Measurements from ENCODE around the gene DENND1C.
"Not testable (repeated sequence)": the region's sequence is repeated elsewhere in the genome, so short reads cannot be mapped to it uniquely, and the experiment has no call there.

DENND1C gene

DNA sequence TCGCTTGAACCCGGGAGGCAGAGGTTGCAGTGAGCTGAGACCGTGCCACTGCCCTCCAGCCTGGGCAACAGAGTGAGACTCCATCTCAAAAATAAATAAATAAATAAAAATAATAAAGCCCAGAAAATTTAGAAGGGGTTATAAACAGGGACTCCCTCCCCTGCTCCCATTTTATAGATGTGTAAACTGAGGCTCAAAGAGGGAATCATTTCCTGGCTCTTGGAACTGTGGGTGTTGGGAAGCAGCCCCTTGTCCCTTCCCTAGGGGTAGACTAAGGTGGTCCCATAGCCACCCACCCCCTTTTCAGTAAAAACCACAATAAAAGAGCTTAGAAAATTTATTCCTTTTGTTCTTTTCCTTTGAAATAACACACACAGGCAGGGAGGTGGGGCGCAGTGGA lies 41.8 kb downstream of the DENND1C start:
- H3K4me3 ChIP-seq = no peak overlapping the region
- DNase-seq (ENCODE audit: low spot score) = no peak
- TF ChIP-seq, protein P1, sequence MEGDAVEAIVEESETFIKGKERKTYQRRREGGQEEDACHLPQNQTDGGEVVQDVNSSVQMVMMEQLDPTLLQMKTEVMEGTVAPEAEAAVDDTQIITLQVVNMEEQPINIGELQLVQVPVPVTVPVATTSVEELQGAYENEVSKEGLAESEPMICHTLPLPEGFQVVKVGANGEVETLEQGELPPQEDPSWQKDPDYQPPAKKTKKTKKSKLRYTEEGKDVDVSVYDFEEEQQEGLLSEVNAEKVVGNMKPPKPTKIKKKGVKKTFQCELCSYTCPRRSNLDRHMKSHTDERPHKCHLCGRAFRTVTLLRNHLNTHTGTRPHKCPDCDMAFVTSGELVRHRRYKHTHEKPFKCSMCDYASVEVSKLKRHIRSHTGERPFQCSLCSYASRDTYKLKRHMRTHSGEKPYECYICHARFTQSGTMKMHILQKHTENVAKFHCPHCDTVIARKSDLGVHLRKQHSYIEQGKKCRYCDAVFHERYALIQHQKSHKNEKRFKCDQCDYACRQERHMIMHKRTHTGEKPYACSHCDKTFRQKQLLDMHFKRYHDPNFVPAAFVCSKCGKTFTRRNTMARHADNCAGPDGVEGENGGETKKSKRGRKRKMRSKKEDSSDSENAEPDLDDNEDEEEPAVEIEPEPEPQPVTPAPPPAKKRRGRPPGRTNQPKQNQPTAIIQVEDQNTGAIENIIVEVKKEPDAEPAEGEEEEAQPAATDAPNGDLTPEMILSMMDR (IDR thresholded peaks at IDR 0.05) = no peak
- H3K27ac ChIP-seq = no peak overlapping the region

DNA sequence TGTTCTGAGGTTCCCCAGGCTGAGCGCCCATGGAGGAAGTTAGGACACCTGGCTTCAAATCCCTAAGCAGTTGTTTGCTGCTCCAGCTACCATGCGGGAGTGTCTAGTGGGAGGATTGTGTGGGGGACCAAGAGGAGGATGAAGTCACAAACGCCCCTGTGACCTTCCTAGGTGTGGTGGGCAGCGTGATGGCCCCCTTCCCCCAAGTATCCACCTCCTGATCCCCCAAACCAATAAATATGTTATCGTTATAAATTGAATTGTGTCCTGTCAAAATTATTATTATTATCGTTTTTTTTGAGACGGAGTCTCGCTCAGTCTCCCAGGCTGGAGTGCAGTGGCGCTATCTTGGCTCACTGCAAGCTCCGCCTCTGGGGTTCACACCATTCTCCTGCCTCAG lies 47.9 kb downstream of the DENND1C start, which contains the start of gene SLC25A41:
TSS of gene SLC25A41 (minus strand) at position 101 of the 400 bp plus-strand sequence. CDS start at position 31, 70 bp downstream.
- H3K27ac ChIP-seq = no peak within 1 kb of the TSS
- TF ChIP-seq, protein P1 (IDR thresholded peaks at IDR 0.05) = no peak
- no peak for DNase-seq (ENCODE audit: low spot score)
- no peak within 1 kb of the TSS for H3K4me3 ChIP-seq

DNA sequence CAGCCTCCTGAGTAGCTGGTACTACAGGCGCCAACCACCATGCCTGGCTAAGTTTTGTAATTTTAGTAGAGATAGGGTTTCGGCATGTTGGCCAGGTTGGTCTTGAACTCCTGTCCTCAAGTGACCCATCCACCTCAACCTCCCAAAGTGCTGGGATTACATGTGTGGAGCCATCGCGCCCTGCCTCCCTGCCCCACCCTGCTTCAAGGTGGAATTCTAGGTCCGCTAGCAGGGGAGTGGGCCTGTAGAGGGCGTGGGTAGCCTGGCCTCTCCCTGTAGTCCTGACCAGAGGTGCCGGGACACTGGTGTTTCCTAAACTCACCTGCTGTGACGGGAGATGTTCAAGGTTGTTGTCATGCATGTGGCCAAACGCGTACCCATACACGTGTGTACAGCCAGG lies 48.4 kb downstream of the DENND1C start:
- Histone ChIP-seq H3K4me3 (no peak overlapping the region), H3K27ac (no peak overlapping the region)
- no peak for DNase-seq (ENCODE audit: low spot score)
- TF ChIP-seq, protein P1 (IDR thresholded peaks at IDR 0.05) = no peak

DNA sequence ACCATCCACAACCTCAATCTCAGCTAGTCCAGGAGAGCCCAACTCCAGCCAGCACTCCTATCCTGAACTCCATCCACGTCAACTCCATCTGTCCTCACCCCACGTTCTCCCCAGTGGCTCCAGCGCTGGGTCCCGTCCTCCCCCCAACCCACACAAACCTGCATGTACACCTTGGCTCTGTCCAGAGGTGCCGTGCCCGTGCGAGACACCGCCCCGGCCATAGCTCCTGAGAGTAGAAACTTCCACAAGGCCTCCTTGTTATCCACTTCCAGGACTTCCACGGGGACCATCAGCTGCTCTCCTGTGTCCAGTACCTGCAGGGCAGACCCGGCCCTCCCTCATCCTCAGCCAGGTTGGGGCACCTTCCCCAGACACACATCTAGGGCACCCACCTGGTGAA lies 49.7 kb downstream of the DENND1C start:
- no peak for DNase-seq (ENCODE audit: low spot score)
- Histone ChIP-seq H3K4me3 (no peak overlapping the region), H3K27ac (no peak overlapping the region)
- TF ChIP-seq, protein P1 (IDR thresholded peaks at IDR 0.05) = no peak

DNA sequence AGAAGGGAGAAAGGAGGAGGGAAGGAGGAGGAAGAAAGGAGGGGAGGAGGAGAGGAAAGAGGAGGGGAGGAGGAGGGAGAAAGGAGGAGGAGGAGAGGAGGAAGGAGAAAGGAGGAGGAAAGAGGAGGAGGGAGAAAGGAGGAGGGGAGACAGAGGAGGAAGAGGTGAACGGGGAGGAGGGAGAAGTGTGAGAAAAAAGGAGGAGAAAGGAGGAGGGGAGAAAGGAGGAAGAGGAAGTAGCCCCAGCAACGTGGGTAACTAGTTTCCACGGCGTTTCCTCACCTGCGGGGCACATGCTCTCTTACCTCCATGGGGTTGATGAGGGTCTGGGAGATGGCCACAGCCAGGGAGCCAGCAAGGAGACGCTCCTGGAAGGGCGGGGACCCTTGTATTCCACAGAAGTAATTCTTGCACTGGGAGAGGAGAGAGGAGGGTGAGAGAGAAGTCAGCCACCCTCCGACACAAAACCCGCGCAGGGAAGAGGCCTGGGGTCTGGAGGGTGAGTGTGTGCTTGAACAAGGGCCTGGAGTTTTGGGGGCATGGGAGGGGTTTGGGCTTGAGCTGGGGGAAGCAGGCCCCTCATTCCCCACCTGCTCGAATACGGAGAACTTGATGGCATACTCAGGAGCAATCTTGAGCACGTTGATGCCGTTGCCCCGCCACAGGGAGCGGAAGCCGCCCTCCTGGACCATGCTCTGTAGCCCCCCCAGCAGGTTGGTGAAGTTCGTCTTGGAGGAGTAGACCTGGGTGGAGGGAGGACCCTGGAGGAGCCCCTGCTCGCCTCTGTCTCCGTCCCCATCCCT lies 52.0 kb downstream of the DENND1C start:
- TF ChIP-seq, protein P1 (IDR thresholded peaks at IDR 0.05) = no peak
- DNase-seq (ENCODE audit: low spot score) = no peak
- no peak overlapping the region for H3K4me3 ChIP-seq
- H3K27ac ChIP-seq = no peak overlapping the region

DNA sequence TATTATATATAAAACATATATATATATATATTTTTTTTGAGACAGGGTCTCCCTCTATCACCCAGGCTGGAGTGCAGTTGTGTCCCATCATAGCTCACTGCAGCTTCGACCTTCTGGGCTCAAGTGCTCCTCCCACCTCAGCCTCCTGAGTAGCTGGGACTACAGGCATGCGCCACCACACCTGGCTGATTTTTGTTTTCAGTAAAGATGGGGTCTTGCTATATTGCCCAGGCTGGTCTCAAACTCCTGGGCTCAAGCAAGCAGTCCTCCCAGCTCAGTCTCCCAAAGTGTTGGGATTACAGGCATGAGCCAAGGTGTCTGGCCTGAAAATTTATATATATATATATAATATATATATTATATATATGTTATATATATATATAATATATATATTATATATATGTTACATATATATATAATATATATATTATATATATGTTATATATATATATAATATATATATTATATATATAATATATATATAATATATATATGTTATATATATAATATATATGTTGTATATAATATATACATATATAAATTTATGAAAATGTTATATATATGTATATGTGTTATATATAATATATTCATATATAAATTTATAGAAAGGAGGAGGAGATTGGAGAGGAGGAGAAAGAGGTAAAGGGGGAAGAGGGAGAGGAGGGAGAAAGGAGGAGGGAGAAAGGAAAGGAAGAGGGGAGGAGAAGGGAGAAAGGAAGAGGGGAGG lies 52.7 kb downstream of the DENND1C start:
- not testable (repeated sequence) for H3K27ac ChIP-seq; DNase-seq (ENCODE audit: low spot score); H3K4me3 ChIP-seq

DNA sequence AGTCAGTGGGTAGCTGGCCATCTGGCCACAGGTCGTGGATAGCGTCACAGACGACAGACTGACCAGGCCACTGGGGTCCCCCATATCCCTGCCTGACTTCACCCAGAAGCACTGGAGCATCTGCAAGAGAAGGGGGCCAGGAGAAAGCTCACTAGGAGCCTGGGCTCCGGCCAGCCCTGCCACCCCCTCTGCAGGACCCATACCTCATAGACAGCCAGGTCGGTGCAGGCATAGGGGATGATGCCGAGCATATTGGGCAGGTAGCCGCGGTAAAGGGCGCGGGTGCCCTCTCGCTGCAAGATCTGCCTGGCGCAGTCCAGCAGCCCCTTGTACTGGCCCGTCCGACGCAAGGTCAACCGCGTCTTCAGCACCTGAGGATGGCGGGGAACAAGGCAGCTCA lies 54.5 kb downstream of the DENND1C start:
- no peak for DNase-seq (ENCODE audit: low spot score)
- H3K4me3 ChIP-seq = no peak overlapping the region
- H3K27ac ChIP-seq = no peak overlapping the region
- TF ChIP-seq, protein P1 (IDR thresholded peaks at IDR 0.05) = no peak
